SK-N-SH (cell line): Measurements from ENCODE around the gene PARP11. TPM values are rescaled to one million over a fixed set of nuclear protein-coding genes. Genes with fewer than 3 reads are reported as not detected.

Experiments used
- CTCF ChIA-PET: fragments of 300-600, 350-600 bp; formaldehyde crosslinking; extraction: SDS; loops from one replicate; lab custom pipeline; 2021; lab: Yijun Ruan, JAX
- POLR2A ChIA-PET: fragments of 350-600 bp; sonication (Branson Sonifier 250); formaldehyde crosslinking; extraction: SDS; loops from one replicate; lab custom pipeline; 2020; ENCODE audit warnings: antibody characterized with exemption, inconsistent platforms; lab: Yijun Ruan, JAX
- DNase-seq: peaks from one replicate; pipeline ENCODE4 v3.0.0; 2012
- H2AFZ ChIP-seq: fragments of 200-600 bp; sonication (generic); 2 replicates; pipeline ENCODE4 v1.8.1; 2016; ENCODE audit warnings: antibody characterized with exemption, mild to moderate bottlenecking, low read depth
- H3F3A ChIP-seq: fragments of 200-600 bp; sonication (generic); replicated peaks from 2 replicates; pipeline ENCODE3; 2016; ENCODE audit warnings: antibody characterized with exemption, mild to moderate bottlenecking; ENCODE audit not compliant: insufficient read depth
- H3K27ac ChIP-seq, 2 experiments: fragments of 200-500 bp in 1 of 2; fragments of 200-600 bp in 1 of 2; sonication (Bioruptor generic) in 1 of 2; sonication (generic), shearing (Covaris generic) in 1 of 2; 2 replicates each; pipeline versions ENCODE4 v1.5.1 to v1.6.1; 2014 to 2016; ENCODE audit warnings: low read depth in 2 of 2, inconsistent platforms in 1 of 2, low read length in 1 of 2, mild to moderate bottlenecking in 1 of 2, mixed read lengths in 1 of 2
- H3K27me3 ChIP-seq: fragments of 200-600 bp; sonication (generic), shearing (Covaris generic); 2 replicates; pipeline ENCODE4 v1.6.1; 2016; ENCODE audit warnings: mixed run types; ENCODE audit not compliant: insufficient read depth
- H3K36me3 ChIP-seq, 2 experiments: fragments of 200-500 bp in 1 of 2; fragments of 200-600 bp in 1 of 2; sonication (Bioruptor generic) in 1 of 2; sonication (generic) in 1 of 2; replicated peaks in 1 of 2; 2 replicates each; pipeline versions ENCODE3 to v1.5.1; 2014 to 2016; ENCODE audit warnings: low read length in 1 of 2, mild to moderate bottlenecking in 1 of 2; ENCODE audit not compliant: insufficient read depth in 2 of 2, control insufficient read depth in 1 of 2
- H3K4me1 ChIP-seq, 2 experiments: fragments of 200-500 bp in 1 of 2; fragments of 200-600 bp in 1 of 2; sonication (Bioruptor generic) in 1 of 2; sonication (generic), shearing (Covaris generic) in 1 of 2; 2 replicates each; pipeline versions ENCODE4 v1.5.1 to v1.6.1; 2014 to 2016; ENCODE audit warnings: low read depth in 1 of 2, low read length in 1 of 2, mixed run types in 1 of 2; ENCODE audit not compliant: insufficient read depth in 2 of 2, control insufficient read depth in 1 of 2
- H3K4me2 ChIP-seq: fragments of 200-600 bp; sonication (generic), shearing (Covaris generic); 2 replicates; pipeline ENCODE4 v1.6.1; 2017; ENCODE audit warnings: mixed run types
- H3K4me3 ChIP-seq, 2 experiments: fragments of 200-500 bp in 1 of 2; fragments of 200-600 bp in 1 of 2; sonication (Bioruptor generic) in 1 of 2; sonication (generic), shearing (Covaris generic) in 1 of 2; 2 replicates each; pipeline versions ENCODE4 v1.5.1 to v1.8.1; 2014 to 2016; ENCODE audit warnings: low read depth in 2 of 2, inconsistent platforms in 1 of 2, low read length in 1 of 2, mild to moderate bottlenecking in 1 of 2, mixed read lengths in 1 of 2, moderate library complexity in 1 of 2
- H3K79me2 ChIP-seq: fragments of 200-600 bp; sonication (generic); 2 replicates; pipeline ENCODE4 v1.8.1; 2017; ENCODE audit warnings: mild to moderate bottlenecking; ENCODE audit not compliant: insufficient read depth
- H3K9ac ChIP-seq: fragments of 200-600 bp; sonication (generic); 2 replicates; pipeline ENCODE4 v1.6.1; 2017; ENCODE audit warnings: mixed run types
- H3K9me2 ChIP-seq: fragments of 200-600 bp; sonication (generic); 2 replicates; pipeline ENCODE4 v1.6.1; 2017; ENCODE audit warnings: mixed run types
- H3K9me3 ChIP-seq: fragments of 200-600 bp; sonication (generic); 2 replicates; pipeline ENCODE4 v1.6.1; 2017; ENCODE audit warnings: mixed run types, mild to moderate bottlenecking, moderate library complexity
- H4K20me1 ChIP-seq: fragments of 200-600 bp; sonication (generic); 2 replicates; pipeline ENCODE4 v1.6.1; 2017; ENCODE audit warnings: mild to moderate bottlenecking, mixed run types; ENCODE audit not compliant: insufficient read depth
- ELF1 ChIP-seq: IDR thresholded peaks from 2 replicates; pipeline ENCODE4 v1.4.0; 2012
- GABPA ChIP-seq: IDR thresholded peaks from 2 replicates; pipeline ENCODE4 v1.4.0; 2012; ENCODE audit warnings: low read depth, mild to moderate bottlenecking
- IRF3 ChIP-seq: fragments of 150-350 bp; IDR thresholded peaks from 2 replicates; pipeline ENCODE4 v1.6.1; 2016; ENCODE audit warnings: mild to moderate bottlenecking, low read depth, low read length
- NFIC ChIP-seq: IDR thresholded peaks from 2 replicates; pipeline ENCODE4 v1.4.0; 2012; ENCODE audit warnings: borderline replicate concordance
- POLR2AphosphoS5 ChIP-seq: IDR thresholded peaks from 2 replicates; pipeline ENCODE4 v1.6.1; 2012; ENCODE audit warnings: low read depth, low read length
- REST ChIP-seq: IDR thresholded peaks from 2 replicates; pipeline ENCODE4 v1.6.1; 2012; ENCODE audit warnings: mild to moderate bottlenecking, low read depth, low read length, moderate library complexity
- SIN3A ChIP-seq: IDR thresholded peaks from 2 replicates; pipeline ENCODE4 v1.6.1; 2012; ENCODE audit warnings: low read depth, mild to moderate bottlenecking, low read length, moderate library complexity, borderline replicate concordance
- YY1 ChIP-seq: IDR thresholded peaks from 2 replicates; pipeline ENCODE4 v1.4.0; 2012; ENCODE audit warnings: low read depth, mild to moderate bottlenecking
- WGBS: methylation state at CpG from one replicate; pipeline ENCODE4 v1.1.6; 2017; ENCODE audit warnings: low lambda C conversion rate; 5-methylcytosine and 5-hydroxymethylcytosine counted together
- polyA plus RNA-seq, 3 experiments: library from polyadenylated mRNA; depleted of rRNA; stranded (reverse); fragments of >200 nt; gene quantifications; 2 replicates each; pipeline ENCODE4 v1.2.3, GENCODE V29; 2012

The PARP11 gene
- polyA plus RNA-seq, 1 of the 3 experiments (the other 2 are of a cell fraction) = 1.8 TPM

- 72% methylated on average over 2 of the region's 2 CpGs for WGBS
- TF ChIP-seq IRF3 = no peak
- no peak for TF ChIP-seq YY1
- no peak for TF ChIP-seq GABPA
- TF ChIP-seq NFIC = no peak
- Histone ChIP-seq H3K4me1 (no peaks in the 10 kb centered on the region), H3K27me3 (no peaks in the 10 kb centered on the region), H2AFZ (no peak overlapping the region), H3F3A (no peaks in the 10 kb centered on the region), H3K9ac (no peak overlapping the region), H3K4me3 (no peak overlapping the region), H3K27ac (no peak overlapping the region), H4K20me1 (no peaks in the 10 kb centered on the region), H3K9me2 (no peaks in the 10 kb centered on the region), H3K4me2 (no peak overlapping the region), H3K36me3 (no peaks in the 10 kb centered on the region), H3K79me2 (no peaks in the 10 kb centered on the region), H3K9me3 (no peaks in the 10 kb centered on the region)
- POLR2A ChIA-PET = no interaction called here
- CTCF ChIA-PET = interaction anchor here (2.0 to 6.0 kb wide), 2 partner anchors 12 to 516 kb away, joined by 11 to 39 read pairs; no protein-coding TSS in a partner anchor
- DNase-seq = no peak
Observed at GRCh38 chr12:3816266-3816665, 56.9 kb downstream of the PARP11 start.

- H3K9ac ChIP-seq = no peak overlapping the region
- TF ChIP-seq POLR2AphosphoS5 = no peak
- TF ChIP-seq ELF1 = no peak
- TF ChIP-seq NFIC = no peak
- no peak for TF ChIP-seq SIN3A
- no peak for TF ChIP-seq REST
- no peaks in the 10 kb centered on the region for H3K4me1 ChIP-seq
- no peaks in the 10 kb centered on the region for H4K20me1 ChIP-seq
- no peak overlapping the region for H3K27ac ChIP-seq
- H2AFZ ChIP-seq = no peak overlapping the region
- no peaks in the 10 kb centered on the region for H3K9me2 ChIP-seq
- ChIA-PET CTCF (interaction anchor here (2.4 to 6.0 kb wide), 2 partner anchors 11 to 516 kb away, joined by 11 to 39 read pairs; no protein-coding TSS in a partner anchor), POLR2A (no interaction called here)
- H3K4me3 ChIP-seq = no peak overlapping the region
- no peaks in the 10 kb centered on the region for H3F3A ChIP-seq
- no peak overlapping the region for H3K4me2 ChIP-seq
- no peak for DNase-seq
- H3K36me3 ChIP-seq = no peaks in the 10 kb centered on the region
- no peaks in the 10 kb centered on the region for H3K79me2 ChIP-seq
- H3K27me3 ChIP-seq = no peaks in the 10 kb centered on the region
- no peaks in the 10 kb centered on the region for H3K9me3 ChIP-seq
- WGBS = 79% methylated on average over 4 of the region's 4 CpGs
Observed at GRCh38 chr12:3815094-3815766, 58.0 kb downstream of the PARP11 start.
